Upper lobe of left lung (tissue), 6 donors: ENCODE measurements around the gene COL15A1. TPM values are rescaled to one million over a fixed set of nuclear protein-coding genes. Genes with fewer than 3 reads are reported as not detected.

ENCODE experiments used
- ATAC-seq, 2 donors: fragments of 200-7000 bp; cut with Tn5 transposase; one replicate each; pipeline ENCODE4 v1.9.1; 2022; ENCODE audit warnings: mild to moderate bottlenecking in 2 of 2, moderate library complexity in 2 of 2; ENCODE audit not compliant: low FRiP score in 2 of 2
- DNase-seq, 2 donors: peaks; one replicate each; pipeline ENCODE4 v3.0.0-alpha.2; 2019 to 2020
- H3K27ac ChIP-seq, 4 donors: fragments of 200-600 bp; sonication (generic); one replicate each; pipeline ENCODE4 v1.5.1; 2016 to 2019
- H3K27me3 ChIP-seq, 4 donors: fragments of 200-600 bp; sonication (generic); one replicate each; pipeline ENCODE4 v1.5.1; 2017 to 2019
- H3K36me3 ChIP-seq, 4 donors: fragments of 200-600 bp; sonication (generic); one replicate each; pipeline ENCODE4 v1.5.1; 2016 to 2019
- H3K4me1 ChIP-seq, 4 donors: fragments of 200-600 bp; sonication (generic); one replicate each; pipeline ENCODE4 v1.5.1; 2018 to 2019
- H3K4me3 ChIP-seq, 4 donors: fragments of 200-600 bp; sonication (generic); one replicate each; pipeline ENCODE4 v1.5.1; 2017 to 2019; ENCODE audit warnings: mild to moderate bottlenecking in 2 of 4, moderate library complexity in 1 of 4
- H3K9me3 ChIP-seq, 4 donors: fragments of 200-600 bp; sonication (generic); one replicate each; pipeline ENCODE4 v1.5.1; 2018 to 2019
- CTCF ChIP-seq, 6 experiments: fragments of 450-650 bp in 4 of 6; fragments of 200-600 bp in 2 of 6; sonication (generic) in 2 of 6; IDR thresholded peaks; one replicate each; pipeline ENCODE4 v1.5.1; 2016 to 2019; ENCODE audit warnings: antibody characterized with exemption in 6 of 6
- EP300 ChIP-seq, 4 donors: sonication (generic); formaldehyde crosslinking; IDR thresholded peaks; one replicate each; pipeline ENCODE4 v1.5.1; 2017; ENCODE audit warnings: antibody characterized with exemption in 4 of 4, control low read depth in 2 of 4
- POLR2A ChIP-seq, 4 donors: fragments of 450-650 bp; IDR thresholded peaks; one replicate each; pipeline ENCODE4 v1.5.1; 2016 to 2017; ENCODE audit warnings: antibody characterized with exemption in 4 of 4, mild to moderate bottlenecking in 2 of 4
- POLR2AphosphoS5 ChIP-seq, 2 donors: sonication (generic); formaldehyde crosslinking; IDR thresholded peaks; one replicate each; pipeline ENCODE4 v1.5.1; 2017; ENCODE audit warnings: antibody characterized with exemption in 2 of 2
- WGBS, 2 donors: methylation state at CpG; one replicate each; pipeline ENCODE4 v1.1.5; 2017 to 2018; 5-methylcytosine and 5-hydroxymethylcytosine counted together
- total RNA-seq, 6 donors: library from RNA; depleted of rRNA in 4 of 6; stranded (reverse); fragments of >200 nt in 4 of 6; gene quantifications; one replicate each; pipeline versions ENCODE4 v1.1.0 to v1.2.1, GENCODE V29; 2016 to 2021
- donor health status: DM: no; HTN: no; CAD: no; lungs with moderate emphysema.
- donor health status: DM: no; HTN: yes; CAD: no; lungs with severe emphysema.

The COL15A1 gene
- total RNA-seq, 6 donors from 2014 or later = 1.0 to 17.9 (median 2.7) TPM

- peaks cover 0 to 10% (median 7%) of the 10 kb centered on the region in 4 donors for H3K4me1 ChIP-seq
- ATAC-seq (no peak), DNase-seq (no peak)
- no peak for TF ChIP-seq EP300 (IDR thresholded peaks at IDR 0.05)
- no peak for TF ChIP-seq POLR2AphosphoS5 (IDR thresholded peaks at IDR 0.05)
- H3K9me3 ChIP-seq = no peaks in the 10 kb centered on the region
- no peaks in the 10 kb centered on the region for H3K36me3 ChIP-seq
- 94 to 96% methylated on average over 3 of the region's 3 CpGs for WGBS, 2 donors
- no peaks in the 10 kb centered on the region for H3K27me3 ChIP-seq
- H3K4me3 ChIP-seq = no peak overlapping the region
- no peak overlapping the region for H3K27ac ChIP-seq
These were observed 135.8 kb downstream of the COL15A1 start for GRCh38 chr9:99079542-99079941.

- no peak for ATAC-seq
- WGBS, 2 donors = 73 to 79% methylated on average over 6 of the region's 6 CpGs
- TF ChIP-seq EP300 (IDR thresholded peaks at IDR 0.05) (peak in 1 of 4 donors; percentile 22), CTCF (IDR thresholded peaks at IDR 0.05) (no peak)
- Histone ChIP-seq H3K4me1 (peaks cover 3 to 6% (median 4%) of the 10 kb centered on the region in 4 donors), H3K4me3 (no peak overlapping the region), H3K36me3 (no peaks in the 10 kb centered on the region), H3K9me3 (no peaks in the 10 kb centered on the region), H3K27me3 (no peaks in the 10 kb centered on the region), H3K27ac (peak overlapping the region in 1 of 4 donors; percentile 5)
- no peak for DNase-seq
These were observed 139.3 kb downstream of the COL15A1 start for GRCh38 chr9:99083051-99083450.

GRCh38 chr9:99085949-99086948, 142.5 kb downstream of the COL15A1 start:
- H3K27me3 ChIP-seq = no peaks in the 10 kb centered on the region
- no peaks in the 10 kb centered on the region for H3K9me3 ChIP-seq
- peak; percentile 70 to 90 for ATAC-seq
- H3K27ac ChIP-seq = peak overlapping the region in 2 of 4 donors; percentile 35 to 39
- 58 to 62% methylated on average over 12 of the region's 12 CpGs for WGBS, 2 donors
- H3K4me3 ChIP-seq = no peak overlapping the region
- no peaks in the 10 kb centered on the region for H3K36me3 ChIP-seq
- peaks cover 3 to 6% (median 4%) of the 10 kb centered on the region in 4 donors for H3K4me1 ChIP-seq
- peak in 1 of 2 donors; percentile 38 for DNase-seq
- no peak for TF ChIP-seq EP300 (IDR thresholded peaks at IDR 0.05)
- no peak for TF ChIP-seq POLR2AphosphoS5 (IDR thresholded peaks at IDR 0.05)
- no peak for TF ChIP-seq POLR2A (IDR thresholded peaks at IDR 0.05)
- no peak for TF ChIP-seq CTCF (IDR thresholded peaks at IDR 0.05)

GRCh38 chr9:99087462-99087861, 143.8 kb downstream of the COL15A1 start:
- Histone ChIP-seq H3K36me3 (no peaks in the 10 kb centered on the region), H3K4me1 (peaks cover 3 to 6% (median 4%) of the 10 kb centered on the region in 4 donors), H3K27me3 (no peaks in the 10 kb centered on the region), H3K4me3 (no peak overlapping the region), H3K27ac (no peak overlapping the region), H3K9me3 (no peaks in the 10 kb centered on the region)
- DNase-seq (no peak), ATAC-seq (no peak)
- TF ChIP-seq POLR2AphosphoS5 (IDR thresholded peaks at IDR 0.05) (no peak), CTCF (IDR thresholded peaks at IDR 0.05) (no peak), POLR2A (IDR thresholded peaks at IDR 0.05) (no peak), EP300 (IDR thresholded peaks at IDR 0.05) (no peak)
- 89 to 93% methylated on average over 2 to 3 of the region's 3 CpGs for WGBS, 2 donors

GRCh38 chr9:99090336-99091130, 146.8 kb downstream of the COL15A1 start:
- TF ChIP-seq EP300 (IDR thresholded peaks at IDR 0.05) (no peak), POLR2A (IDR thresholded peaks at IDR 0.05) (no peak)
- no peak overlapping the region for H3K4me3 ChIP-seq
- H3K27me3 ChIP-seq = no peaks in the 10 kb centered on the region
- H3K36me3 ChIP-seq = no peaks in the 10 kb centered on the region
- peaks cover 3 to 6% (median 4%) of the 10 kb centered on the region in 4 donors for H3K4me1 ChIP-seq
- H3K9me3 ChIP-seq = no peaks in the 10 kb centered on the region
- no peak overlapping the region for H3K27ac ChIP-seq
- no peak for DNase-seq
- 94 to 98% methylated on average over 5 of the region's 5 CpGs for WGBS, 2 donors
- ATAC-seq = no peak
